Right atrium auricular region (tissue), 2 donors: ENCODE data around the gene FOXO1. TPM values are rescaled to one million over a fixed set of nuclear protein-coding genes. Genes with fewer than 3 reads are reported as not detected.

Source experiments
- DNase-seq: peaks from one replicate; pipeline ENCODE4 v3.0.0-alpha.2; 2019; ENCODE audit warnings: low spot score
- H3K27ac ChIP-seq, 2 donors: fragments of 200-600 bp; sonication (generic); 1 replicate in 1 of 2; 2 replicates in 1 of 2; pipeline ENCODE4 v1.5.1; 2016 to 2019
- H3K27me3 ChIP-seq, 2 donors: fragments of 200-600 bp; sonication (generic); one replicate each; pipeline versions ENCODE4 v1.5.1 to v1.6.0; 2017 to 2019
- H3K36me3 ChIP-seq: fragments of 200-600 bp; sonication (generic); one replicate; pipeline ENCODE4 v1.5.1; 2016
- H3K4me1 ChIP-seq, 2 donors: fragments of 200-600 bp; sonication (generic); one replicate each; pipeline versions ENCODE4 v1.5.1 to v1.6.0; 2017 to 2019
- H3K4me3 ChIP-seq, 2 donors: fragments of 200-600 bp; sonication (generic); 1 replicate in 1 of 2; 2 replicates in 1 of 2; pipeline ENCODE4 v1.5.1; 2017 to 2019; ENCODE audit warnings: mild to moderate bottlenecking in 1 of 2, moderate library complexity in 1 of 2
- H3K9me3 ChIP-seq, 2 donors: fragments of 200-600 bp; sonication (generic); one replicate each; pipeline ENCODE4 v1.5.1; 2019
- CTCF ChIP-seq, 2 donors: fragments of 200-600 bp; sonication (generic); IDR thresholded peaks; one replicate each; pipeline ENCODE4 v1.5.1; 2019; ENCODE audit warnings: antibody characterized with exemption in 2 of 2
- total RNA-seq, 2 donors: library from RNA; depleted of rRNA; stranded (reverse); fragments of >200 nt; gene quantifications; one replicate each; pipeline ENCODE4 v1.1.0, GENCODE V29; 2016

FOXO1 gene
- total RNA-seq, 2 donors from 2014 or later = 17.3 to 32.7 TPM

GRCh38 chr13:40629678-40630384 is 36.6 kb downstream of the FOXO1 start:
- Histone ChIP-seq H3K27me3 (no peaks in the 10 kb centered on the region), H3K9me3 (no peaks in the 10 kb centered on the region), H3K4me3 (no peak overlapping the region), H3K4me1 (peaks cover 0 to 22% of the 10 kb centered on the region in 2 donors), H3K36me3 (no peaks in the 10 kb centered on the region), H3K27ac (no peak overlapping the region)
- no peak for DNase-seq
- TF ChIP-seq CTCF (IDR thresholded peaks at IDR 0.05) = no peak

GRCh38 chr13:40626977-40627376 is 39.5 kb downstream of the FOXO1 start:
- H3K4me3 ChIP-seq = no peak overlapping the region
- peaks cover 0 to 22% of the 10 kb centered on the region in 2 donors for H3K4me1 ChIP-seq
- no peak overlapping the region for H3K27ac ChIP-seq
- no peak for DNase-seq
- no peaks in the 10 kb centered on the region for H3K36me3 ChIP-seq
- H3K9me3 ChIP-seq = no peaks in the 10 kb centered on the region
- no peak for TF ChIP-seq CTCF (IDR thresholded peaks at IDR 0.05)
- H3K27me3 ChIP-seq = no peaks in the 10 kb centered on the region

- no peaks in the 10 kb centered on the region for H3K27me3 ChIP-seq
- no peak overlapping the region for H3K27ac ChIP-seq
- no peak overlapping the region for H3K4me3 ChIP-seq
- no peaks in the 10 kb centered on the region for H3K9me3 ChIP-seq
- TF ChIP-seq CTCF (IDR thresholded peaks at IDR 0.05) = no peak
- H3K36me3 ChIP-seq = no peaks in the 10 kb centered on the region
- no peak for DNase-seq
- peaks cover 0 to 22% of the 10 kb centered on the region in 2 donors for H3K4me1 ChIP-seq
Measured at GRCh38 chr13:40626561-40626960, 39.9 kb downstream of the FOXO1 start.

GRCh38 chr13:40624986-40625385 is 41.5 kb downstream of the FOXO1 start:
- Histone ChIP-seq H3K4me3 (no peak overlapping the region), H3K36me3 (no peaks in the 10 kb centered on the region), H3K27ac (no peak overlapping the region), H3K9me3 (no peaks in the 10 kb centered on the region), H3K4me1 (peaks cover 0 to 19% of the 10 kb centered on the region in 2 donors), H3K27me3 (no peaks in the 10 kb centered on the region)
- no peak for TF ChIP-seq CTCF (IDR thresholded peaks at IDR 0.05)
- no peak for DNase-seq

- Histone ChIP-seq H3K9me3 (no peaks in the 10 kb centered on the region), H3K36me3 (no peaks in the 10 kb centered on the region), H3K4me3 (no peak overlapping the region), H3K27ac (no peak overlapping the region), H3K27me3 (no peaks in the 10 kb centered on the region), H3K4me1 (peaks cover 0 to 19% of the 10 kb centered on the region in 2 donors)
- no peak for TF ChIP-seq CTCF (IDR thresholded peaks at IDR 0.05)
- no peak for DNase-seq
Measured at GRCh38 chr13:40624383-40624782, 42.1 kb downstream of the FOXO1 start.

- DNase-seq = no peak
- Histone ChIP-seq H3K27me3 (no peaks in the 10 kb centered on the region), H3K4me3 (no peak overlapping the region), H3K9me3 (no peaks in the 10 kb centered on the region), H3K36me3 (no peaks in the 10 kb centered on the region), H3K27ac (no peak overlapping the region), H3K4me1 (peaks cover 0 to 31% of the 10 kb centered on the region in 2 donors)
- no peak for TF ChIP-seq CTCF (IDR thresholded peaks at IDR 0.05)
Measured at GRCh38 chr13:40622761-40623160, 43.7 kb downstream of the FOXO1 start.
